GM18517 (cell line): ENCODE results near the gene PRSS36.
"Not testable (repeated sequence)": the region's sequence is repeated elsewhere in the genome, so short reads cannot be mapped to it uniquely, and the experiment has no call there.

Experiments
- ATAC-seq: cut with Tn5 transposase; IDR thresholded peaks from one replicate; pipeline ENCODE4 v1.9.1; 2021; ENCODE audit warnings: mild to moderate bottlenecking, moderate library complexity; ENCODE audit not compliant: unreplicated experiment

PRSS36 gene

DNA sequence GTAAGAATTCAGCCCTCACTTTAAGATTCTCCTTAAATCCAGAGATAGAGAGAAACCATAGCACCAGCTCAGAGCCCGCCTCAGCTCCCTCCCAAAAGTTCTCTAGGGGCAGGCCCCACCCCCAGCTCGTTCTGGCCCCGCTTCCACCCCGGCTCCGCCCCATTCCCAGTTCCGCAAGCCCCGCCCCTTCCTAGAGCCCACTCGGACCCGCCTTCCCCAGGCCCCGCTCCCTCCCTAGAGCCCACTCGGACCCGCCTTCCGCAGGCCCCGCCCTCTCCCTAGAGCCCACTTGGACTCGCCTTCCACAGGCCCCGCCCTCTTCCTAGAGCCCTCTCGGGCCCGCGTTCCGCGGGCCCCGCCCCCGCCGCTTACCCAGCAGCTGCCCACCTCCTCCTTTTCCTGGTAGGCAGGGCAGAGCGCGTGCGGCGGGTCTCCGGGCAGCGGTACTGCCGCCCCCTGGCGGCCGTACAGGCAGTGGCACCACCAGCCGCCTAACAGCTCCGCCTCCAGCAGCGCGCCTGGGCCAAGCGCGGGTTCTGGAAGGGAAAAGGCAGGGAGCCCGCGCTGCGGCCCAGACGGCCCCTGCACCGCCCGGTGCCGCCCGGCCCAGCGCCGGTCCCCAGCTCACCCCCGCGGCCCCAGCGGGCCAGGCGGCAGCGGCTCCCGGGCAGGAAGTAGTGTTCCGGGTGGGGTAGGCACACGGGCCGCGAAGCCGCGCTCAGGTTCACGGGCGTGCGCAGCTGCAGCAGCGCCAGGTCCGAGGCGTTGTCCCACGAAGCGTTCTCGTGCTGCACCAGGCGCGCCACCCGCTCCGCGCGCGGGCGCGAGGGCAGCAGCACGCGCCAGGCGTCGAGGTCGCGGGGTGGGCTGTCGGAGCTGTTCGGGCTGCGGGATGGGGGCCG lies 7.5 kb downstream of the PRSS36 start:
- peak; percentile 80 for ATAC-seq

DNA sequence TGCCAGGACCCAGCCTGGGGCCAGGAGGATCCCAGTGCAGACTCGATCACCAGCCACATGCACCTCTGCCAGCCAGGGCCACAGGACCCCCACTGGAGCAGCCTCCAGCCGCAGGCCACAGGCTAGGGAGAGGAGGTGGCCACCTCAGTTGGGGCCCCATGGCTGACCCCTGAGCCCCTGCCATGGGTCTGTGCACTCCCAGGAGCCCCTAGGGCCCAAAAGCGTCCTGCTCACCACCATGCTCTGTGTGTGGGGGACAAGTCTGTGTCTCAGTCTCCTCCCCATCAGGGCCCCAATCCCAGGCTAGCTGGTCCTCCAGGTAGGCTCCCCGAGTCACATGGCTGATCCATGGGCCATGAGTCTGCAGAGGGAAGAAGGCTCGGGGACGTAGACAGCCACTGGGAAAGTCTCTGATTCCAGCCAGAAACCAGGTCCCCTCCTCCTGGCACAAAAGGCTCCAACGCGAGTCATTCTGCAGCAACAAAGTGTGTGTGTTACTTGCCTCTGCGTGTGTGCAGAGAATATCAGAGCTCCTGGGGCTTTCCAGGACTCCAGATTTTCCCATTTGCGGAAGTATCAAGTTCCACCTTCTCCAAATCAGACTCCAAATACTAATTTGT lies 8.3 kb downstream of the PRSS36 start:
- no peak for ATAC-seq

DNA sequence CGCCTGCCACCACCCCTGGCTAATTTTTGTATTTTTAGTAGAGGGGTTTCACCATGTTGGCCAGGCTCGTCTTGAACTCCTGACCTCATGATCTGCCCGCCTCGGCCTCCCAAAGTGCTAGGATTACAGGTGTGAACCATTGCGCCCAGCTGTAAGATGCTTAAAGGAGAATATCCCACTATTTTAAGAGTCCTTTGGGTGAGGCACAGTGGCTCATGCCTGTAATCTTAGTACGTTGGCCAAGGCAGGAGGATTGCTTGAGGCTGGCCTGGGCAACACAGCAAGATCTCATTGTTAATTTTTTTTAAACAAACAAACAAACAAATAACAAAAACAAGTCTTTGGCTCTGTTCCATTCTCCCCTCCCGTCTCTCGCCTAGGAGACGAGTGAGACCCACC lies 8.8 kb downstream of the PRSS36 start:
- not testable (repeated sequence) for ATAC-seq

DNA sequence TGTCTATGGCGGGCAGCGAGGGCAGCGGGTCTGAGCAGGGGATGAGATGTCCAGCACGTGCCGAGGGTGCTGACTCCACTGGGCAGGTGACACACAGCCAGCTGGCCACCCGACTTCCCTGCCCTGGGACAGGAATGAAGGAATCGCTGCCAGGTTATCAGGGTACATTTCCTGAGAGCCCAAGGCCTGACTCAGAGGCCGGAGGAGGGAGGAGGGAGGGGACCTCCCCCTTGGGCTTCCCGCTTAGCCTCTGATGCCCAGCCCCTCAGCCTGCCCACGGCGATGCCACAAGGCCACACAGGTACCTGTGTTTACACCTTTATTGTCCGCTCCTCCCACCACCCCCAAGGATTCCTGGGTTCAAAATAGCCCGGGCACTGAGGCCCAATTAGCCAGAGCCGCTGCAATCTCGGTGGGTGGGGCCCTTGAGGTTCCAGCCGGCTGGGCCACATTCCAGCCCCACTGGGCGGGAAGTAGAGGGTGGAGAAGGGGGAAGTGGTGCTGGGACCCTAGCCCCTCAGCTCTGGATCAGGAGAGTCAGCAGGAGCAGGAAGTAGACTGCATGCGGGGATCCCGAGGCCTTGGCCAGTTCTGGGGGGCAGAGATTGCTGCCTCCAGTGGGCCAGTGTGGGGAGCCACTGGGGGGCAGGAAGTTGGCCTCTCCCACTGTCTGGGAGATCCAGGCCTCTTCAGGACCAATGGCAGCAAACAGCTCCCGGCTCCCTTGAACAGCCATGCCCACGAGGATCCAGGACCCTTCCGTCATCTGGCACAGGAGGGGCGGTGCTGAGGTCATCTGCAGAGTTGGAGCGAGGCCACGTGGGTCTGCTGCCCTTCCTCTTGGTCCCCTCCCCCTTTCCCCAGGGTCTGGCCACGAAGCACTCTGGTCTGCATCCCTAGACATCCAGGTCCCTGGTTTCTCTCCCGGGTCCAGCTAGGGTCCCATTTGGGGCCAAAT lies 11.0 kb downstream of the PRSS36 start:
- no peak for ATAC-seq

DNA sequence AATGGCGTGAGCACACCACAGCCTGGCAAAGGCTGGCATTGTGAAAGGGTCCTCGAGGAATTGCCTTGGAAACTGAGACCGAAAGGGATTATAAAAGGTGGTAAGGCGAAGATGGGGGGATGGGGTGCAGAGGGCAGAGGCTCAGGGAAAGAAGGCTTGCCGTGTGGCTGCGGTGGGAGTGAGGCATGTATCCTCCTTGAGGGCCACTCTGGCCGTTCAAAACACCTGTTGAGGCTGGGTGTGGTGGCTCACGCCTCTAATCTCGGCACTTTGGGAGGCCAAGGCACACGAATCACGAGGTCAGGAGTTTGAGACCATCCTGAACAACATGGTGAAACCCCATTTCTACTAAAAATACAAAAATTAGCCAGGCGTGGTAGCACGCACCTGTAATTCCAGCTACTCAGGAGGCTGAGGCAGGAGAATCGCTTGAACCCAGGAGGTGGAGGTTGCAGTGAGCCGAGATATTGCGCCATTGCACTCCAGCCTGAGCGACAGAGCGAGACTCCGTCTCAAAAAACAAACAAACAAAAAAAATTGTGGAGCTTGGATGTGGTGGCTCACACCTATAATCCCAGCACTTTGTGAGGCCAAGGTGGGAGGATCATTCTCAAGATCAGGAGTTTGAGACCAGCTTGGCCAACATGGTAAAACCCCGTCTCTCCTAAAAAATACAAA lies 12.9 kb downstream of the PRSS36 start:
- not testable (repeated sequence) for ATAC-seq

DNA sequence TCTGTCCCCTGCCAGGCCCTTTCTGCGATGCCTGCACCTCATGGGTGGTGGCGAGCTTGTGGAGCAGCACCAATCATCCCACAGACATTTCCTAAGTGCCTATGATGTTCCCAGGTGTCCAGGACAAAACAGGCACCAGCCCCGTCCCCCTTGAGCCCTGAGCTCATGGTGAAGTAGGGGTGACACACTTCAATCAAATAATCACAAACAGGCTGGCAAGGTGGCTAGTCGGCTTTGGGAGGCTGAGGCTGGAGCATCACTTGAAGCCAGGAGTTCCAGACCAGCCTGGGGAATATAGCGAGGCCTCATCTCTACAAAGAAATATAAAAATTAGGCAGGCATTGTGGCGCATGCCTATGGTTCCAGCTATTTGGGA lies 13.6 kb downstream of the PRSS36 start:
- ATAC-seq = no peak

DNA sequence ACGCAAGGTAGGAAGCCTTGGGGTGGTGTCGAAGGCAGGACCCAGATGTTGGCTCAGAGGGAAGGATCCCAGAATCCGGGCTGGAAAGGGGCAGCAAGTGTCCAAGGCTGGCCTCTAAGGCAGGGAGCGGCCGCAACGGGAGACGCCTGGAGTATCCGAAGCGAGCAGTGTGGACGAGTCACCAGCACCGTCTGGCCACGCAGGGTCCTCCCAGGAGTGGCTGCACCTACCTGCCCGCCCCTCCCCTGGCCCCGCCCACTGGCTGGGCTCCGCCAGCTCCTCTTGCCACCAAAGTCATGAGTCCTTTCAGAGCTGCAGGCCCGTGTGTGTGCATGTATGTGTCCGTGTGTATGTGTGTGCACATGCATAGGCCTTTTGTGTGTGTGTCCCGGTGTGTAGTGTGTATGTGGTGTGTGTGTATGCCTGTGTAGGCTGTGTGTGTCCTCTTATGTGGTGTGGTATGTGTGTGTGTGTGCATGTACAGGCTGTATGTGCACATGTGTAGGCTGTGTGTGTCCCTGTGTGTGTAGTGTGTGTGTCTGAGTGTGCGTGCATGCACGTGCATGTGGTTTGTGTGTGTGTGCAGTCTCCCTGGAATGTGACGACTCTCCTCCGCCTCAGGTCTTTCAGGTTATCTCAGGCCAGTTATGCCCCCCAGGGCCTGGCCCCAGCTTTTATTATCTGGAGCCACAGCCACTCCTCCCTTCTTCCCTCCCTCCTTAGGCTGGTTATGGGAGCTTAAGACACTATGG lies 14.2 kb downstream of the PRSS36 start, which contains the start of gene PRSS8:
TSS of gene PRSS8 (minus strand) at position 193 of the 752 bp plus-strand sequence. CDS start 229 bp downstream, outside the sequence.
- ATAC-seq = no peak

DNA sequence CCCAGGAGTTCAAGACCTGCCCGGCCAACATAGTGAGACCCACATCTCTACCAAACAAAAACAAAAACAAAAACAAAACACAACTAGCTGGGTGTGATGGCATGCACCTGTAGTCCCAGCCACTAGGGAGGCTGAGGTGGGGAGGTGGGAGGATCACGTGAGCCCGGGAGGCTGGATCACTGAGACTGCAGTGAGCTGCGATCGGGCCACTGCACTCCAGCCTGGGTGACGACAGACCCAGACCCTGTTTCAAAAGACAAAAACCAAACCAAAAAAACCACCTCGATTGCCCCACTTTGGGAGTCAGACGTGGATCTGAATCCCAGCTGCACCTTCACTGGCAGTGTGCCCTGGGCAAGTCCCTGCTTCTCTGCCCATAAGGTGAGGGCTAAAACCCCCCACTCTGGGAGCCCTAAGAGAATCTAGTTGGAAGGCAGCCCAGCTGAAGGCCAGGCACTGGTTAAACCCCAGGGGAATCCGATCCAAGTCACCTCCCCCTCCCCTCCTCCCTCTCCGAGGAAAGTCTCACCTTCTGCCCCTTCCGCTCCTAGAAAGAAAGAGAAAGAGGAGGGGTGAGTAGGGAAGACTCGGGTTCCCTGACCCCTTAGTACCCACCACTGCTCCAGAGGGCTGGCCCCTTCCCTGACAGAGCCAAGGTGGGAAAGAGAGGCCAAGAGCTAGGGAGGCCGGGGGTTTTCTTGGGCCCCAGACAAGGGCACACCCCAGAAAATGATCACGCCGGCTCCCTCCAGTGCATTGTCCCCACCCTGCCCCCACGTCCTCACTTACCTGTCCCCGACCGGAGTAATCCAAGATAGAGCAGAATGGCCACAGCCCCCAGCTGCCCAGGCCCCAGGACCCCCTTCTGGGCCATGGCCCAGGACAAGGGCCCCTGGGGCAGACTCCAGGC lies 15.0 kb downstream of the PRSS36 start:
- ATAC-seq = no peak

DNA sequence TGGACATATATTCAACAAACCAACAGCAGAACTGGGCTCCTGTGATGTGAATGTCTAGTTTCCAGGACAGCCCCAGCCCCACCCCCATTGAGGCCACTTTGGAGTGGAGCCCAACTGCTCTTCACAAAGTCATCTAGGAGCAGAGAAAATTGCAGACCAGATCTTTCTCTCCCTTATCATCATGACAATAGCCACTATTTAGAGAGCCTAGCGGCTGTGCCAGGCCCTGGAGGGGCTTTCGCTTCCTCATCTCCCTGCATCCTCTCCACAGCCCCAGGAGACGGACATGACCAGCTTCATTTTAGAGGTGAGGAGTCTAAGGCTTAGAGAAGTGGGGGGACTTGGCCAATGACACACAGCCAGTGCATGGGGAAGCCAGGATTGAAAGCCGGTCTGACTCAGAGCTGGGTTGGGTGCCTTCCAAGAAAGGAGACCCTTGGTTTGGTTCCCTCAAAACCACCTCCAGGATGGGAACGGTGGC lies 15.7 kb downstream of the PRSS36 start:
- ATAC-seq = no peak

DNA sequence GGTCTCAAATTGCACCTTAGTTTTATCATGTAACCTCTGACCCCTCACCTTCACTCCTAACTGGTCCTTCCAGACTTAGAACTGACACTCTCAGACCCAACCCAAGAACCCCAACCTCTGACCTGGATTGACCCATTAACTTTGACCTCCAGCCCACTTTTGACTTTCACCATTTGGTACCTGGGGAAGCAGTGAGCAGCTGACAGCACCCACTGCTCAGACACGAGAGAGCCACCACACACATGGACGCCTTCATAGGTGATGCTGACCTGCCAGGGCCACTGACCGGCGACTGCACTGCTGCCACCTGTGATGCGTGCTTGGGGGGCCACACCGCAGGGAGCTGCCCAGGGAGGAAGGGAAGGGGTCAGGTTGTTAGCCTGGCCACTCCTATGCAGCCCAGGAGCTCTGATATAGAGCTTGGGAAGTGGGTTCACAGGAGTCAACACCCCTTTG lies 16.8 kb downstream of the PRSS36 start:
- no peak for ATAC-seq

DNA sequence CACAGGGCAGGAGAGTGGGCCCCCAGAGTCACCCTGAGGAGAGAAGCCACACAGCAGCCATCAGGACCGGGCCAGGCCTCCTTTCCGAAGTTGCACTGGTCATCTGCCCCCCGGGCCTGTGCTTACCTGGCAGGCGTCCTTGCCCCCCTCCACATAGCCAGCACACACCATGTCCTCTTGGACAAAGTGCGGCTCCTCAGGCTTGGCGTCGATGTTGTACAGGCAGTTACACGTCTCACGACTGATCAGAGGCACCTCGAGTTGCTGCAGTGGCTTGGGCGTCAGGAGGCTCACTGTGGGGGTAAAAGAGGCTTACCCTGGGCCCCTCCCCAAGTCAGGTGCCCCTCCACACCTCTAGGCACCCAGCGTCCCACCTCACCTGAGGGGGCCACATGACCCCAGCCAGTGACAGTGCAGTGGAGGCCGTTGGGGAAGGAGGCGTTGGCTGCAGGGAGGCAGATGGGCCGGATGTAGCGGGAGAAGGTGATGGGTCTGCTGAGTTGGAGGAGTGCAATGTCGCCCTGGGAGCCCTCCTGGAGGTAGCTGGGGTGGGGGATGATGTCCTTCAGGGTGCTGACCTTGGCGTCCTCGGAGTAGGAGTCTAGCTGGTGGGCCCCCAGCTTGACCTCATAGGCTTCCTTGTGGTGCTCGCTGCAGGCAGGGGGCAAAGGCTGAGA lies 17.4 kb downstream of the PRSS36 start:
- ATAC-seq = no peak

DNA sequence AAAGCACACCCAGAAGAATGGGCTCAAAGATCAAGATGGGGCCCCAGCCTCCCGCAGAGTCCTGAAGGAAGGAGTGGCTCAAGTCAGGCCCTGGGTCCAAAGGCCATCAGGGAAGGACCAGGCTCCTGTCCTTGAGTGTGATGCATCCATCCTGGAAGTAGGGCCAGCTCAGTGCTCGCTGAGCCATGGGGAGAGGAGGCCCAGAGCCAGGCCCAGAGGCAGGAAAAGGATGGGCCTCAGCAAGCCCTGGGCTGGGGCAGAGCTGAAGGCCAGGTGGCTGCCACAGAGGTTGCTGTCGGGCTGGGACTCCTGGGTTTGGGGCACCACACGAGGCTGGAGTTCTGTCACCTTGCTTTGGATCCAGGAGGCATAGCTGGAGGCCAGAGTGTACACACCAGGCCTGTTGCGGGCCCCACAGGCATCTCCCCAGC lies 18.0 kb downstream of the PRSS36 start:
- ATAC-seq = no peak

DNA sequence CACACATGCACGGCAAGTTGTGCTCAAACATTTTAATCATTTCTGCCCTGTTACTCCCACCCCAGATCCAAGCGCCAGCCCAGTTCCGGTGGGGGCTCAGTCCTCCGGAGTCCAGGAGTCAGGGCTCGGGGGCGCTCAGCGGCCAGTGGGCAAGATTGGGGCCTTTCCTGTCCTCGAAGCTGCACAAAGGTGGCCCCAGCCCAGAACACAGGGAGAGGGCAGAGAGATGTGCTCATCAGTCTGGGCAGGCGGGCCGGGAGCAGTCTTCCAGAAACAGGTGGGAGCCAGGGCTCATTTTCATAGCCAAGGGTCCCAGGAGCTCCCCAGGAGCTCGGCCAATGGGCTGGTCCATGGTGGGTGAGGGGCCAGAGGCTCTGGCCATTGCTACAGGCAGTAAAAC lies 18.4 kb downstream of the PRSS36 start:
- ATAC-seq = no peak

DNA sequence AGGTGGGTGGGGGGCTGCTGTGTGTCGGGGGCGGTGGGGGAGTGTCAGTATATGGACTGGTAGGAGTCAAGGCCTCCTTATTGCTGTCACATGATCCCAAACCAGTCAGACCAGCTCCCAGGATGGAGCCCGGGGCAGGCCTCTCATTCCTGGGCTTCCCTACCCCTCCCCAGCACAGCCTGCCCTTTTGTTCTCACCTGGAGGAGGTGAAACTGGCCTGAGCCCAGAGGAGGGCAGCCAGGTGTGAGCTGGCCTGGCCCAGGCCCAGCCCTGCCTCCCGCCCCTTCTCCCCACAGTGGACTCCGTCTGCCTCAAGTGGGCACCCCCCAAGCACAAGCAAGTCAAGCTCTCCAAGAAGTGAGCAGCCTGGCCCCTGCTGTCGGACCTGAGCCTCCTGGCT lies 19.0 kb downstream of the PRSS36 start:
- ATAC-seq = no peak

DNA sequence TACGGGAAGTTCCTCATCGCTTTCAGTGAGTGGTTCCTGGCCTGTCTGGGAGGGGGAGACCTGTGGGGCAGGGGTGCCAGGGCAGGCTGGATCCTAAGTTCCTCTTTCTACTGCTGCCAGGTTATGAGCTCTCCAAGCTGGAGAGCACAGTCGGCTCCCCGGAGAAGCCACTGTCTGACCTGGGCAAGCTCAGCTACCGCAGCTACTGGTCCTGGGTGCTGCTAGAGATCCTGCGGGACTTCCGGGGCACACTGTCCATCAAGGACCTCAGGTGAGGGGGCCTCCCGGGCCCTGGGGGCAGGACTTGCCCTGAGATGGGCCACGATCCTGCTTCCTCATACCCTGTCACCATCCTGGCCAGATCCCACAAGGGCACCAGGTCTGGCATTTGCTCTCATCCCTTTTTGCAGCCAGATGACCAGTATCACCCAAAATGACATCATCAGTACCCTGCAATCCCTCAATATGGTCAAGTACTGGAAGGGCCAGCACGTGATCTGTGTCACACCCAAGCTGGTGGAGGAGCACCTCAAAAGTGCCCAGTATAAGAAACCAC lies 19.5 kb downstream of the PRSS36 start:
- ATAC-seq = no peak

DNA sequence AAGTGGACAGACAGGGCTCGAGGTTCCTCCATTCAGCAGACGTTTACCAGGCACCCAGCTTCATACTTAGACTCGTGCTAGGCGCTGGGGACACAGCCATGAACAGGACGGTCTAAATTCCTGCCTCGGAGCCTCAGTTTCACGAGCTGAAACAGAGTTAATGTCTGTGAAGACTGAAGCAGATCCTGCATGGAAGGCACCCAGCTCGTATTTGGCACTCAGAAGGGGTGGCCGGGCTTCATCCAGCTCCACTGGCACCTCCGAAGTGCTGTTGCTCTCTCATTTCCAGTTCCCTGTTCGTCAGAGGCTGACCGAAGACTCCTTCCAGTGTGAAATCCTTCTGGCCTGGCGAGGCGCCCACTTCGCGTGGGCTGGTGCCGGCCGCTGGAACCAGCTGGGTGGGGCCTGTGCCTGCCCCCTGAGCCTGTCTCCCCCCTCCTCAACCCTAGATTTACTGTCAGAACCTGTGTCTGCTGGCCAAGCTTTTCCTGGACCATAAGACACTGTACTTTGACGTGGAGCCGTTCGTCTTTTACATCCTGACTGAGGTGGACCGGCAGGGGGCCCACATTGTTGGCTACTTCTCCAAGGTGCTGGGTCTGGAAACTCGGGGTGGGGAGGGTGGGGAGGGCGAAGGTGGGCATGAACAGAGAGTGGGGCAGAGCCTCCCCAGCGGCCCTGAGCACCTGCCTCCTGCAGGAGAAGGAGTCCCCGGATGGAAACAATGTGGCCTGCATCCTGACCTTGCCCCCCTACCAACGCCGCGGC lies 20.1 kb downstream of the PRSS36 start:
- ATAC-seq = no peak
